Measurements from ENCODE around the gene RABEP1.

RABEP1 gene

DNA sequence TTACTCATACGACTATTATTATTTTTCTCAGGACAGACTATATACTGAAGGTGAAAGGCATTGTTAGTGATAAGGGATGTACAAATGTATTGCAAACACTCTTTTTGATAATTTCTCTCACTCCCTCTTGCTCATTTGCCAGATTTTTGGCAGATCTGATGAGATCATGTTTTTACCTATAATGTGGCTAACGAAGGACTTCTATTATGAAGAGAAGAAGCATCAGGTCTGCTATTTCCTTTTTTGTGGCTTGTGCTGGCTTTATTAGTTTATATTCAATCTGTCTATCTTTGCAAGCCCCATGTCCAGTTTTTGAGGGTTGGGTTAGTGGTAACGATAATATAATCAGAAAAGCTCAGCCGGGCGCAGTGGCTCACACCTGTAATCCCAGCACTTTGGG is 25.0 kb upstream of the RABEP1 start:
- Mint-ChIP-seq H3K27me3 (no peaks in the 10 kb centered on the region), H3K36me3 (no peaks in the 10 kb centered on the region), H3K9me3 (no peaks in the 10 kb centered on the region), H3K27ac (no peak overlapping the region), H3K4me1 (peaks cover 7% of the 10 kb centered on the region), H3K4me3 (no peak overlapping the region)

DNA sequence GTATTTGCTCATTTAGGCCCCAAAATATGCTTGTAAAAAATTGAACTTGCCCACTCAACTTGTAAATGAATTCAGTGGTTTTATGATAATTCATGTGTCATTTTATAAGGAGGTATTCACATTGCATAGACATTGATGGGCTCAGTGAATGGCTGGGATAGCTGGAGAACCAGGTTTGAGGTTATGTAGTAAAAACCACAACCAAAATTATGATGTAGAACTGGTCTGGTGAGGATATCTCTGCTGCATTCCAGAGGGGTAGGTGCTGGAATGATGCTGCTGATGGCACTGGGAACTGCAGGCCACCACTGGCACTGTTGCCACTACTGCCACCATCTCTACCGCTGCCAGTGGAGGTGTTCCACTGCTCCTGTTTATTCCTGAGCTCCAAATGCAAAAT is 21.5 kb upstream of the RABEP1 start:
- no peaks in the 10 kb centered on the region for H3K9me3 Mint-ChIP-seq
- H3K27ac Mint-ChIP-seq, result no peak overlapping the region
- H3K4me3 Mint-ChIP-seq, result no peak overlapping the region
- no peaks in the 10 kb centered on the region for H3K4me1 Mint-ChIP-seq
- H3K27me3 Mint-ChIP-seq, result no peaks in the 10 kb centered on the region
- no peaks in the 10 kb centered on the region for H3K36me3 Mint-ChIP-seq

DNA sequence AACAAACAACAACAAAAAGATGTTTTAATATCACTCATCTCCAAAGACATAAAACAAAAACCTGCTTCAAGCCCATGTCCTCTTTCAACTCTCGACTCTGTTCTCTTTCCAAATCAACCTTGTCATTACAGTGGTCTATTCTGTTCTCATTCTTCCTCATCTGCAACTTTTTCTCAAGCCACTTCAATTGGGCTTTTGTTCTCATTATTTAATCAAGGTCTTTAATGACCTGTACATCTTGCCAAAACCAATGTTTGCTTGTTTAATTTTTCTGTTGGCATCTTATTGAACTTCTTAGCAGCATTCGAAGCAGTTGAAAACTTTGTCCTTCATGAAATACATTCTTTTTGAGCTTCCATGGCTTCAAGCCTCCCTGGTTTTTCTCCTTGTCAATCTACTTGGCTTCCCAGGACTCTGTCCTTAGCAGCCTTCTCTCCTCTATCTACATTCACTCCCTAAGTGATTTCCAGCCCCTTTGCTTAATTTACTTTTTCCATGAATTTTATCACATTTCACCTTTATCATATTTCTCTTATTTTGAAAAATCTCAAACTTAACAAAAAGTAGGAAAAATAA is 19.6 kb upstream of the RABEP1 start:
- H3K9me3 Mint-ChIP-seq, result no peaks in the 10 kb centered on the region
- no peaks in the 10 kb centered on the region for H3K27me3 Mint-ChIP-seq
- H3K4me3 Mint-ChIP-seq, result no peak overlapping the region
- H3K36me3 Mint-ChIP-seq, result no peaks in the 10 kb centered on the region
- H3K4me1 Mint-ChIP-seq, result no peaks in the 10 kb centered on the region
- H3K27ac Mint-ChIP-seq, result no peak overlapping the region

DNA sequence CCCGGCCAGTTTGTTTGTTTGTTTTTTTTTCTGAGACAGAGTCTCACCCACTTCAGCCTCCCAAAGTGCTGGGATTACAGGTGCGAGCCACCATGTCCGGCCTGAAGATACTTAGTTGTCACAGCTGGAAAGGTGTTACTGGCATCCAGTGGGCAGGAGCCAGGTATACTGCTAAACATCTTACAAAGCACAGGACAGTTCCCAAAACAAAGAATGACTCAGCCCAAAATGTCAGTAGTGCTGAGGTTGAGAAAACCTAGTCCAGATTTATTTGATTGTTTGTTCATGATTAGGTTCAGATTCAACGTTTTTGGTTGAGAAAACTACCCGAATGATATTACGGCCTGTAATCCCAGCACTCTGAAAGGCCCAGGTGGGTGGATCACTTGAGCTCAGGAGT is 18.6 kb upstream of the RABEP1 start:
- no peak overlapping the region for H3K4me3 Mint-ChIP-seq
- H3K4me1 Mint-ChIP-seq, result no peaks in the 10 kb centered on the region
- H3K27me3 Mint-ChIP-seq, result no peaks in the 10 kb centered on the region
- H3K36me3 Mint-ChIP-seq, result no peaks in the 10 kb centered on the region
- H3K9me3 Mint-ChIP-seq, result no peaks in the 10 kb centered on the region
- H3K27ac Mint-ChIP-seq, result no peak overlapping the region

DNA sequence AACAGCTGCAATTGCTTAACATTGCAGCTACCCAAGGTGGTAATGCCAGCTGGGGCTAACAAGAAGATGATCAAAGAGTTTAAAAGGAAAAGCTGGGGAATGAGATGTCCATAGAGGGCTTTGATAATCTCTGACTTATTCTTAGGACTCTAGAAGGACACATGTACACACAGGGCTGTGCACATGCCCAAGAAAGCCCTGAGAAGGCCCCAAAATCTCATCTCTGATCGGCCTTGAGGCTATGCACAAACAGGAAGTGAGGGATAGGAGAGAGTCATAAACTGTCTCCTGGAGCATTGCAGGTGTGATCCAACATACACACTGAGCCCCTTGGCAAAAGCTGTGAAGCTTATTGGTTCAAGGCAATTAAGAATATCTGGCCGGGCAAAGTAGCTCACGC is 17.2 kb upstream of the RABEP1 start:
- Mint-ChIP-seq H3K27ac (no peak overlapping the region), H3K4me1 (no peaks in the 10 kb centered on the region), H3K27me3 (no peaks in the 10 kb centered on the region), H3K9me3 (no peaks in the 10 kb centered on the region), H3K36me3 (no peaks in the 10 kb centered on the region), H3K4me3 (no peak overlapping the region)

DNA sequence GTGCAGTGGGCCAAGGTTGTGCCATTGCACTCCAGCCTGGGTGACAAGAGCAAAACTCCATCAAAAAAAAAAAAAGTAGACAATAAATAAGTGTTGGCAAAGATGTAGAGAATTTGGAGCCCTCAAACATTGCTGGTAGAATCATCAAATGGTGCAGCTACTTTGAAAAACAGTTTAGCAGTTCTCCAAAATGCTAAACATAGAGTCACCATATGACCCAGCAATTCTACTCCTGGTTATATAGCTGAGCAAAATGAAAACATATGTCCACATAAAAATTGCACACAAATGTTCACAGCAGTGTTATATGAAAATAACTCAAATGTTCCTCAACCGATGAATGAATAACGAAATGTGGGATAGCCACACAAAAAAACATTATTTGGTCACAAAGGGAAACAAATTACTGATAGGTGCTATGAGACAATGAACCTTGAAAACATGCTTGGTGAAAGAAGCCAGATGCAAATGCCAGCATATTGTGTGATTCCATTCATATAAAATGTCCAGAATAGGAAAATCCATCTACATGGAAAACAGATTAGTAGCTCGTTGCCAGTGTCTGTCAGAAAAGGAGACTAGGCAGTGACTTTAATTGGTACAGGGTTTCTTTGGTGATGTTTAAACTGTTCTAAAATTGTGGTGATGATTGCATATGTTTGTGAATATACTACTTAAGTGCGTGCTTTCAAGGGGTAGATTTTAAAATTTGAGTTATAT is 12.7 kb upstream of the RABEP1 start:
- H3K4me3 Mint-ChIP-seq, result no peak overlapping the region
- H3K36me3 Mint-ChIP-seq, result no peaks in the 10 kb centered on the region
- H3K27ac Mint-ChIP-seq, result no peak overlapping the region
- H3K4me1 Mint-ChIP-seq, result peaks cover 6% of the 10 kb centered on the region
- H3K9me3 Mint-ChIP-seq, result no peaks in the 10 kb centered on the region
- H3K27me3 Mint-ChIP-seq, result no peaks in the 10 kb centered on the region

DNA sequence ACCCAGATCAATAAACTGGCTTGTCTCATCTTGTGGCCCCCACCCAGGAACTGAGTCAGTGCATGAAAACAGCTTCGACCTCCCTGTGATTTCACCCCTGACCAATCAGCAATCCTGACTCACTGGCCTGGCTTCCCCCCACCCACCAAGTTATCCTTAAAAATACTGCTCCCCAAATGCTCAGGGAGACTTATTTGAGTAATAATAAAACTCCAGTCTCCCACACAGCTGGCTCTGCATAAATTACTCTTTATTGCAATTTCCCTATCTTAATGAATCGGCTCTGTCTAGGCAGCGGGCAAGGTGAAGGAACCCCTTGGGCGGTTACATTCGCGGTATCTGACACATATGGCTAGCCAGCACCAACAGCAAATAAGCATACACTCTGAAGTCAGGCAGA is 9.8 kb upstream of the RABEP1 start:
- Mint-ChIP-seq H3K9me3 (no peaks in the 10 kb centered on the region), H3K36me3 (no peaks in the 10 kb centered on the region), H3K4me1 (peaks cover 6% of the 10 kb centered on the region), H3K4me3 (no peak overlapping the region), H3K27me3 (no peaks in the 10 kb centered on the region), H3K27ac (no peak overlapping the region)

DNA sequence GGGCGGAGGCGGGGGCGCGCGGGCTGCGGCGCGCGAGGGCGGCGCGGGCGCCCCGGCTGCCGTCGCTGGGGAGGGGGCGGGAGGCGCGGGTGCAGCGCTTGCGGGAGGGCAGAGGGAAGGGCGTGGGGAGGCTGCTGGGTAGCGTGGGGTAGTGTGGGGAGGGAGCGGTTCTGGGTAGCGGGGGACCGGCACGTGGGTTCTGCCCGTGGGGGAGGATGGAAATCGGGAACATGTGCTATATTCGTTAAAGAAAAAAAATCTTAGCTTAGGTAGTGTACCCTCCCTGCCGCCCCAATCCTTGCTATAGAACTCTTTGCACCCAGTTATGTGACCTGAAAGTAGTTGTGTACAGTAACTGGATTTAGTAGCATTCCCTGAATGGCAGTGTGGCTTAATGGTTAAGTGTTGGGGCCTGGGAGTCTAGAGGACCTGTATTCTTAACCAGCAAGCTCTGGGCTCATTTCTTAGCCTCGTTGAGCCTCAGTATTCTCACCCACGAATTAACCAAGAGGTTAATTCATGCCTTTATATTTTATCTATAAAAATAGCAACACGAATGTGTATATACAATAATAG is 646 bp downstream of the RABEP1 start:
- H3K27ac Mint-ChIP-seq, result peak overlapping the region; percentile 97
- no peaks in the 10 kb centered on the region for H3K9me3 Mint-ChIP-seq
- peaks cover 39% of the 10 kb centered on the region for H3K4me1 Mint-ChIP-seq

DNA sequence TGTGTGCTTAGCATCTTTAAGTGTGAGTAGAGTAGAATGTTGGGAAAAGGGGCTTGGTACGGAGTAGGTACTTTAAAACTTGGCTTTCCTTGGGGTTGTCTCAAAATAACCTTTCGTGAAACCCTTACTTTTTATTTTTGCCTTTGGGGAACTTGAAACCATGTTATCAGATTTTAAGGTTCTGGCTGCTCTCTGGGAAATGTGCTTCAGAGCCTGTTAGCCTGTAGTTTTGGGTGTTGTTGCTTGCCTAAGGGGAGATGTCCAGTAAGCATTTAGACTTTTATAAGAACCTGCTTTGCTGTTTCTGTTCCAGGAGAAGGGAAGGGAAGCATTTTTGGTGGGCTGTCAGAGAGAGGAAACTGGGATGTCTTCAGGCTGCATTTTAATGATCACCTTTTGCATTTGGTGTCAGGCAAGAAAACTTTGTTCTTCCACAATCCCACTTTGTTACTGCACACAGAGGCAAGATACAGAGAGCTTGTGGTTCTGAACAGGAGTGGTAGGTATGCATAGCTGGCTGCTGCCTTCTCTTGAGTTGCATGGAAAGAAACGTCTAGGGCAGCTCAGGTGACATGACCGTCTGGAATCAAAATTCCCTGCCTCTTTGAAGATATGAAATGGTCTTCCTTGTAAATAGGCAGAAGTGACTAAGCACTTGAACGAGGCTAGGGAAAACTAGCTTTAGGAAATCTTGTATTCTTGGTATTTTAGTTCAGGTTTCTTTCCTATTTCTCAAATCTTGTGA is 1.7 kb downstream of the RABEP1 start:
- H3K9me3 Mint-ChIP-seq, result no peaks in the 10 kb centered on the region
- peak overlapping the region; percentile 84 for H3K27ac Mint-ChIP-seq
- H3K4me1 Mint-ChIP-seq, result peaks cover 48% of the 10 kb centered on the region
- H3K36me3 Mint-ChIP-seq, result peaks cover 11% of the 10 kb centered on the region
- H3K27me3 Mint-ChIP-seq, result no peaks in the 10 kb centered on the region
- peak overlapping the region; percentile 83 for H3K4me3 Mint-ChIP-seq

More for the DNA sequence above, 646 bp downstream of the RABEP1 start:
- Mint-ChIP-seq H3K36me3 (peaks cover 11% of the 10 kb centered on the region), H3K4me3 (peak overlapping the region; percentile 83), H3K27me3 (no peaks in the 10 kb centered on the region)

DNA sequence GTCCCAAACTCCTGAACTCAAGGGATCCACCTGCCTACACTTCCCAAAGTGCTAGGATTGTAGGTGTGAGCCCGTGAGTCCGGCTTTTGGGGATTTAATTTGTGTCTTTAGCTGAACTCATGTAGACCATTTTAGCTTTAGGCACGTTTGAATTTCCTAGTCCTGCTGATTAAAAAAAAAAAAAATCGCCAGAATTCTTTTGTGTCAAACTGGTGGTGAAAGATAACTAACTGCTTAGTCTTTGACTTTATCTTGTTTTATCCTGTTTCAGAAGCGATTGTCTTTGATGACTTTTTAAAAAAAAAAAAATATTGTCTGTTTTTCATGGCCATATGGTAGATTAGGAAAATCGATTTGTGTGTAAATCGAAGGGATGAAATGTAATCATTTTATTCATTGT is 2.6 kb downstream of the RABEP1 start:
- H3K27ac Mint-ChIP-seq, result no peak overlapping the region

DNA sequence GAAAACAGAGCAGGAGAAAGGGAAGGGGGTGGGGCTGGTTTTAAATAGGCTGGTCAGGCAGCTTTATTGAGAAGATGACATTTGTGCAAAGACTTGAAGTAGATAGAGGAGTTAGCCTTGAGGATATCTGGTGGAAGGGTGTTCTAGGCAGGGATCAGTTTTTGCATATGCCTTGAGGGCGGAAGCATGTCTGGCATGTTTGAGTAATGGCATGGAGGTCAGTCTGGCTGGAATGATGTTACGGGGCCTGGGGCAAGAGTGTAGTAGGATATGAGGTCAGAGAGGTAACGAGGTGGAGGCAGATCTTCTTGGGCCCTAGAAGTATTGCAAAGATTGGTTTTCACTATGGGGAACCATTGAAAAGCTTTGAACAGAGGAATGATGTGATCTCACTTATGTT is 4.8 kb downstream of the RABEP1 start:
- Mint-ChIP-seq H3K27ac (no peak overlapping the region), H3K4me3 (no peak overlapping the region)

More for the DNA sequence above, 2.6 kb downstream of the RABEP1 start:
- H3K36me3 Mint-ChIP-seq, result peaks cover 11% of the 10 kb centered on the region
- no peaks in the 10 kb centered on the region for H3K27me3 Mint-ChIP-seq
- H3K4me3 Mint-ChIP-seq, result peak overlapping the region; percentile 44
- no peaks in the 10 kb centered on the region for H3K9me3 Mint-ChIP-seq
- peaks cover 54% of the 10 kb centered on the region for H3K4me1 Mint-ChIP-seq

DNA sequence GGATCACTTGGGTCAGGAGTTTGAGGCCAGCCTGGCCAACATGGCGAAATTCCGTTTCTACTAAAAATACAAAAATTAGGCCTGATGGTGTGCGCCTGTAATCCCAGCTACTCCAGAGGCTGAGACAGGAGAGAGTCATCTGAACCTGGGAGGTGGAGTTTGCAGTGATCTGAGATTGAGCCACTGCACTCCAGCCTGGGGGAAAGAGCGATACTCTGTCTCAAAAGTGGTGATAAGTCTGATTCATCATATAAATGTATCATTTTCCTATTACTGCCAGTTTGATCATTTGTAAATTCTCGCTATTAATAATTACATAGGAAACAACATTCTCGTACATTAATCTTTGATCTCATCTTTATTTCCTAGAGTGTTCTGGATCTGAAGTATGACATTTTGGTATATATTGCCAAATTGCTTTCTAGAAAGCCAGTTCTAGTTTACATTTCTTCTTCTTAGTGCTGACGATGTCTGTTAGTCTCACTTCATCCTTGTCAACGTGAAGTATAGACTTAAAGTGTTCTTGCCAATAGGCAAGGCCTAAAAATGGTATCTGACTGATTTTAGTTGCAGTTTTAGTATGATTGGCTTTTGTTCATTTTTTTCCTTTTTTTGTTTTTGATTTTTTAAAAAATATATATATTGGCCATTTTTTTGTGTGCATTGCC is 9.7 kb downstream of the RABEP1 start:
- Mint-ChIP-seq H3K4me1 (peaks cover 43% of the 10 kb centered on the region), H3K27me3 (no peaks in the 10 kb centered on the region), H3K27ac (no peak overlapping the region), H3K9me3 (no peaks in the 10 kb centered on the region), H3K36me3 (peaks cover 2% of the 10 kb centered on the region), H3K4me3 (no peak overlapping the region)

More for the DNA sequence above, 4.8 kb downstream of the RABEP1 start:
- Mint-ChIP-seq H3K9me3 (no peaks in the 10 kb centered on the region), H3K27me3 (no peaks in the 10 kb centered on the region), H3K4me1 (peaks cover 59% of the 10 kb centered on the region), H3K36me3 (peaks cover 11% of the 10 kb centered on the region)

DNA sequence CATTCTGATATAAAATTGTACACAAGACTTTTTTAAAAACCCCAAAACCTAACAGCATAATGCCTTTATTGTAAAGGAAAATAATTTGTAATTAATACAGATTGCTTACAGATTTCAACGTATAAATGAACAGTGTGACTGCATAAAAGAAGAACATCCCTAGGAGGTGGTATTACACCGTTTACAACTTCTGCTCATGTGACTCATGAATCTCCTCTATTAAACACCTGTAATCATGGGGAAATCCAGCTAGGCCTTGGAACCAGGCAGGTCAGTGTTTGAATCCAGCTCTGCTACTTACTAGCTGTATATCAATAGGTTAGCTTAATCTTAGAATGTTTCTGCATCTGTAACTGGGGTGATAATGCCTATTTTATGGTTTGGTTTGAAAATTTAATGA is 15.2 kb downstream of the RABEP1 start:
- Mint-ChIP-seq H3K27me3 (no peaks in the 10 kb centered on the region), H3K4me3 (no peak overlapping the region), H3K27ac (peak overlapping the region; percentile 30), H3K36me3 (peaks cover 7% of the 10 kb centered on the region), H3K4me1 (peaks cover 60% of the 10 kb centered on the region), H3K9me3 (no peaks in the 10 kb centered on the region)

DNA sequence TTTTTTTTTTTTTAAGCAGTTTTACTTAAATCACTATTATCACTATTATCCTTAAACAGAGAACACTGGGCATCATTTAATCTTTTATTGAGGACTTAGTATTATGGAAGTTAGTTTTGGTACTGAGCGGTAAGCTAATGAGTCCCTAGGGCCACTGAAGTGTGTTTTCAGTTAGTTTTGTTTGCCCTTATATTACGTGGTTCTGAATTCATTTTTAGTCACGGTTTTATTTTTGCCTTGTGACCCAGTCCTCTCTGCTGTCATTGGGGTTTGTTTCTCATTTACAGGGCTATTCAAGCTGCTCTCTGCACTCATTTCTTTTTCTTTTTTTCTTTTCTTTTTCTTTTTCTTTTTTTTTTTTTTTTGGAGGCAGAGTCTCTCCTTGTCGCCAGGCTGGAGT is 17.3 kb downstream of the RABEP1 start:
- Mint-ChIP-seq H3K9me3 (no peaks in the 10 kb centered on the region), H3K36me3 (peaks cover 7% of the 10 kb centered on the region), H3K27me3 (no peaks in the 10 kb centered on the region), H3K4me3 (no peak overlapping the region), H3K27ac (peak overlapping the region; percentile 12), H3K4me1 (peaks cover 65% of the 10 kb centered on the region)

DNA sequence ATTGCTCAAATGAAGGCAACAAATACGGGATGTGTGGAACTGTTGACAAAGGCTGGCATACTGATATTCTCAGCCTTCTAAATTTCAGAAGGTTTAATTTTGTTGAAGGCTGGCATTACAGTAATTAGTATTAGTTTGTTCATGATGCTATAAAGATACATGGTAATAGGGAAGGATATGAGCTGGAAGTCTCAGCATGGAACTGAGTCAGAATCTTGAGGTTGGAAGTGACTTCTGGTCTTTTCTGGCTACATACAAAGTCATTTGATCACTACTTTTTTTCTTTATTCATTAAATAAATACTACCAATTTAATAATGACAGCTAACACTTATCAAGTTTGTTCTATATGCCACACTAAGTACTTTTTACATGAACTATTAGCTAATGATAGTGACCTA is 22.6 kb downstream of the RABEP1 start:
- Mint-ChIP-seq H3K27me3 (no peaks in the 10 kb centered on the region), H3K4me3 (no peak overlapping the region), H3K4me1 (peaks cover 66% of the 10 kb centered on the region), H3K36me3 (peaks cover 7% of the 10 kb centered on the region), H3K27ac (no peak overlapping the region), H3K9me3 (no peaks in the 10 kb centered on the region)
